ENCODE results near the gene KIRREL1.

GRCh38 chr1:158146165-158146564 is 152.7 kb downstream of the KIRREL1 start:
- TF ChIP-seq CTCF (IDR thresholded peaks at IDR 0.05; ENCODE audit: insufficient read depth, low read depth, low read length), result no peak
- TF ChIP-seq EZH2 (IDR thresholded peaks at IDR 0.05; ENCODE audit: insufficient read depth, low read length), result no peak
